GM12878 (cell line): Measurements from ENCODE around the gene CKS1B. TPM values are rescaled to one million over a fixed set of nuclear protein-coding genes. Genes with fewer than 3 reads are reported as not detected.

Experiments used
- ATAC-seq: fragments of 200-7000 bp; cut with Tn5 transposase; 3 replicates; pipeline ENCODE4 v1.9.1; 2020; ENCODE audit warnings: mild to moderate bottlenecking, moderate library complexity
- BruUV-seq: library from RNA; stranded (reverse); fragments of 400-500 nt; replicated peaks from 2 replicates; lab custom pipeline; 2021; lab: Mats Ljungman, UMichigan
- CTCF ChIA-PET: fragments of 300-600 bp; sonication (Branson Sonifier 250); formaldehyde crosslinking; extraction: SDS; loops from one replicate; lab custom pipeline; 2021; ENCODE audit warnings: inconsistent platforms; lab: Yijun Ruan, JAX
- POLR2A ChIA-PET: fragments of 350-600 bp; formaldehyde crosslinking; extraction: SDS; loops from one replicate; lab custom pipeline; 2021; ENCODE audit warnings: inconsistent platforms; lab: Charles Lee
- RAD21 ChIA-PET: fragments of 300-600 bp; sonication (Branson Sonifier 250); formaldehyde crosslinking; loops from one replicate; lab custom pipeline; 2023; ENCODE audit warnings: antibody characterized with exemption; ENCODE audit not compliant: unreplicated experiment; lab: Charles Lee
- SMC1A ChIA-PET: fragments of 300-600 bp; sonication (Branson Sonifier 250); formaldehyde crosslinking; loops from one replicate; lab custom pipeline; 2023; ENCODE audit not compliant: unreplicated experiment, uncharacterized antibody; lab: Charles Lee
- DNase-seq: peaks from one replicate; pipeline ENCODE4 v3.0.0-alpha.2; 2011; ENCODE audit warnings: low read depth, low spot score
- FAIRE-seq: peaks from 3 replicates; lab custom pipeline; 2011; peaks lifted over from hg19 to GRCh38; lab: Jason Lieb, UNC
- H2AFZ ChIP-seq: 2 replicates; pipeline ENCODE4 v1.6.0; 2011; ENCODE audit warnings: low read depth, low read length, control low read depth; ENCODE audit not compliant: control insufficient read depth
- H3K27ac ChIP-seq: 2 replicates; pipeline ENCODE4 v1.5.1; 2011; ENCODE audit warnings: control low read depth; ENCODE audit not compliant: control insufficient read depth, insufficient read depth
- H3K27me3 ChIP-seq, 2 experiments: replicated peaks in 1 of 2; 2 replicates each; pipeline versions ENCODE4 v1.6.0 to v1.6.1; 2011; ENCODE audit warnings: low read length in 1 of 2; ENCODE audit not compliant: control insufficient read depth in 2 of 2, insufficient read depth in 2 of 2
- H3K36me3 ChIP-seq, 2 experiments: 2 replicates each; pipeline ENCODE4 v1.5.1; 2011; ENCODE audit warnings: low read length in 1 of 2; ENCODE audit not compliant: control insufficient read depth in 2 of 2, insufficient read depth in 2 of 2
- H3K4me1 ChIP-seq: 2 replicates; pipeline ENCODE4 v1.6.1; 2011; ENCODE audit warnings: mild to moderate bottlenecking, low read length, moderate library complexity, mixed read lengths; ENCODE audit not compliant: control insufficient read depth, insufficient read depth
- H3K4me2 ChIP-seq: 2 replicates; pipeline ENCODE4 v1.6.0; 2011; ENCODE audit warnings: control low read depth; ENCODE audit not compliant: control insufficient read depth, insufficient read depth
- H3K4me3 ChIP-seq: fragments of 200-600 bp; sonication (generic); 2 replicates; pipeline ENCODE4 v1.5.1; 2016
- H3K79me2 ChIP-seq: 2 replicates; pipeline ENCODE4 v1.6.0; 2011; ENCODE audit warnings: low read length; ENCODE audit not compliant: control insufficient read depth, insufficient read depth
- H3K9ac ChIP-seq: 2 replicates; pipeline ENCODE4 v1.8.0; 2011; ENCODE audit warnings: low read length, control low read depth, mixed read lengths; ENCODE audit not compliant: control insufficient read depth, insufficient read depth
- H3K9me3 ChIP-seq: replicated peaks from 3 replicates; pipeline ENCODE4 v1.5.1; 2011; ENCODE audit warnings: mild to moderate bottlenecking, low read length; ENCODE audit not compliant: control insufficient read depth, insufficient read depth
- H4K20me1 ChIP-seq: 2 replicates; pipeline ENCODE4 v1.6.0; 2011; ENCODE audit not compliant: control insufficient read depth, insufficient read depth
- BCL3 ChIP-seq: IDR thresholded peaks from 2 replicates; pipeline ENCODE4 v1.6.1; 2011; ENCODE audit warnings: borderline replicate concordance, low read depth, mild to moderate bottlenecking, moderate library complexity, low read length; ENCODE audit not compliant: insufficient read depth, poor library complexity, severe bottlenecking
- CREM ChIP-seq: IDR thresholded peaks from 2 replicates; pipeline ENCODE4 v1.6.1; 2014; ENCODE audit warnings: antibody characterized with exemption, low read depth
- ETV6 ChIP-seq, 2 experiments: fragments of 450-650 bp in 1 of 2; IDR thresholded peaks in 1 of 2; conservative IDR thresholded peaks in 1 of 2; 2 replicates each; pipeline ENCODE4 v1.6.1; 2014; ENCODE audit warnings: antibody characterized with exemption in 1 of 2, borderline replicate concordance in 1 of 2, low read depth in 1 of 2, mild to moderate bottlenecking in 1 of 2, moderate library complexity in 1 of 2
- NR2C1 ChIP-seq: fragments of 450-650 bp; IDR thresholded peaks from 2 replicates; pipeline ENCODE4 v1.6.1; 2017; ENCODE audit warnings: antibody characterized with exemption, mild to moderate bottlenecking, moderate library complexity
- RAD21 ChIP-seq: IDR thresholded peaks from 2 replicates; pipeline ENCODE4 v1.6.1; 2011; ENCODE audit warnings: mild to moderate bottlenecking, low read depth, low read length, moderate library complexity; ENCODE audit not compliant: insufficient read depth
- RAD51 ChIP-seq: fragments of 450-650 bp; IDR thresholded peaks from 2 replicates; pipeline ENCODE4 v1.6.1; 2016; ENCODE audit warnings: moderate library complexity, mild to moderate bottlenecking, inconsistent platforms
- RELB ChIP-seq: fragments of 450-650 bp; IDR thresholded peaks from 2 replicates; pipeline ENCODE4 v1.6.1; 2017; ENCODE audit warnings: low read depth, mild to moderate bottlenecking, moderate library complexity
- SKIL ChIP-seq: fragments of 450-650 bp; IDR thresholded peaks from 2 replicates; pipeline ENCODE4 v1.6.1; 2017; ENCODE audit warnings: mild to moderate bottlenecking, low read depth, inconsistent platforms; ENCODE audit not compliant: poor library complexity, severe bottlenecking
- SMAD5 ChIP-seq: IDR thresholded peaks from 2 replicates; pipeline ENCODE4 v1.6.1; 2016; ENCODE audit warnings: antibody characterized with exemption, low read depth
- SRF ChIP-seq, 2 experiments: IDR thresholded peaks; 2 replicates each; pipeline ENCODE4 v1.6.1; 2011; ENCODE audit warnings: low read depth in 2 of 2, low read length in 2 of 2, mild to moderate bottlenecking in 1 of 2, moderate library complexity in 1 of 2
- USF1 ChIP-seq: IDR thresholded peaks from 2 replicates; pipeline ENCODE4 v1.6.1; 2011; ENCODE audit warnings: borderline replicate concordance, low read depth, mild to moderate bottlenecking, moderate library complexity, mixed read lengths, low read length; ENCODE audit not compliant: insufficient read depth; ENCODE audit errors: extremely low read length
- ZBED1 ChIP-seq: IDR thresholded peaks from 2 replicates; pipeline ENCODE4 v1.6.1; 2016; ENCODE audit warnings: borderline replicate concordance
- ZSCAN29 ChIP-seq: fragments of 450-650 bp; IDR thresholded peaks from 2 replicates; pipeline ENCODE4 v1.6.1; 2017; ENCODE audit warnings: mild to moderate bottlenecking, moderate library complexity
- WGBS: methylation state at CpG from one replicate; pipeline ENCODE4 v1.1.6; 2016; ENCODE audit warnings: low lambda C conversion rate; ENCODE audit not compliant: insufficient replicate concordance, insufficient coverage; ENCODE audit errors: missing lambda C conversion rate; 5-methylcytosine and 5-hydroxymethylcytosine counted together
- in situ Hi-C: fragments of 300-500 bp; cut with MboI; formaldehyde crosslinking; loops from 9 replicates; pipeline ENCODE4 v1.14.3; 2018; ENCODE audit warnings: mixed read lengths
- intact Hi-C: fragments of 100-400 bp; cut with micrococcal nuclease; formaldehyde crosslinking; loops from one replicate; pipeline ENCODE4 v1.14.2; 2022; ENCODE audit not compliant: unreplicated experiment
- polyA plus RNA-seq, 11 experiments: library from polyadenylated mRNA; depleted of rRNA in 4 of 11; unstranded in 6 of 11; stranded (reverse) in 5 of 11; fragments of >200 nt; fragmentation: Nextera tagmentation in 4 of 11; fragmentation: Illumina TruSeq in 1 of 11; extraction: Ambion mirVana in 4 of 11; extraction: Trizol in 1 of 11; gene quantifications; 1 replicate in 1 of 11; 2 replicates in 10 of 11; pipeline versions ENCODE4 v1.2.1 to v1.2.3, GENCODE V29; 2011 to 2016; ENCODE audit warnings: inconsistent platforms in 2 of 11, missing spikeins in 2 of 11, low read depth in 1 of 11
- total RNA-seq, 4 experiments: library from RNA; depleted of rRNA in 3 of 4; stranded (reverse); fragments of >200 nt in 3 of 4; fragmentation: Illumina TruSeq in 1 of 4; extraction: Trizol in 1 of 4; gene quantifications; 2 replicates each; pipeline versions ENCODE4 v1.2.1 to v1.2.3, GENCODE V29; 2013 to 2021

CKS1B gene
- total and polyA plus RNA-seq, 10 of the 15 experiments (the other 5 are each of a cell fraction or from before 2014, with no cell fraction given) = 125 to 608 (median 364) TPM

GRCh38 chr1:155003766-155004351, 29.4 kb downstream of the CKS1B start (continued):
- TF ChIP-seq RELB = no peak
- peak; percentile 92 to 94 for TF ChIP-seq SRF (IDR thresholded peaks at IDR 0.05; ENCODE audit: low read depth in 2 of 2, low read length in 2 of 2)

GRCh38 chr1:155004352-155005075, 30.0 kb downstream of the CKS1B start:
- Histone ChIP-seq H3K36me3 (no peaks in the 10 kb centered on the region; a peak in 2 of 4 replicates), H3K4me2 (peak overlapping the region; percentile 98), H3K4me1 (peaks cover 44% of the 10 kb centered on the region), H4K20me1 (0 out of 2 replicates have a peak, but pooled peaks cover 3% of the 10 kb centered on the region), H3K9ac (peak overlapping the region; percentile 85), H3K27me3 (no peaks in the 10 kb centered on the region), H3K27ac (peak overlapping the region; percentile 91), H2AFZ (0 out of 2 replicates have a peak overlapping the region, but pooled peaks have one; percentile 43), H3K79me2 (peaks cover 59% of the 10 kb centered on the region), H3K4me3 (peak overlapping the region; percentile 99), H3K9me3 (no peaks in the 10 kb centered on the region)
- BruUV-seq = TSS peak; percentile 56
- ChIA-PET RAD21 (interaction anchor here (1.1 to 3.3 kb wide), 4 partner anchors 11 to 49 kb away, joined by 4 to 14 read pairs (median 4); partner anchors contain the start of gene PBXIP1), CTCF (interaction anchor here (0.6 to 2.1 kb wide), 6 partner anchors 8 to 60 kb away, joined by 3 to 18 read pairs (median 3); no protein-coding TSS in a partner anchor), SMC1A (interaction anchor here (0.6 to 1.4 kb wide), 6 partner anchors 8 to 825 kb away, joined by 3 to 4 read pairs (median 3); no protein-coding TSS in a partner anchor), POLR2A (interaction anchor here (1.0 to 1.9 kb wide), 7 partner anchors 12 to 53 kb away, joined by 3 to 8 read pairs (median 4); partner anchors contain the start of genes FLAD1, PYGO2 and SHC1)
- DNase-seq = no peak
- no peak for ATAC-seq
- in situ Hi-C loops = no loop called here
- FAIRE-seq = no peak
- intact Hi-C loops = loop anchor here (5.0 kb wide), 1 partner anchor 42 kb away; the partner anchor contains the start of gene PYGO2
- WGBS = 1% methylated on average over 5 of the region's 5 CpGs
- TF ChIP-seq USF1 = no peak
- no peak for TF ChIP-seq RAD21
- TF ChIP-seq SMAD5 = no peak
- 0 out of 4 replicates have a peak, but pooled peaks of 1 of the 2 experiments have one; percentile 12 for TF ChIP-seq ETV6 (conservative IDR thresholded peaks at IDR 0.05 in 1 of 2, IDR thresholded peaks at IDR 0.05 in 1 of 2; ENCODE audit: borderline replicate concordance in 1 of 2, low read depth in 1 of 2)
- no peak for TF ChIP-seq RAD51
- TF ChIP-seq ZSCAN29 = no peak
- no peak for TF ChIP-seq SKIL
- no peak for TF ChIP-seq BCL3
- TF ChIP-seq ZBED1 = no peak
- no peak for TF ChIP-seq CREM
- no peak for TF ChIP-seq NR2C1
